T-helper 17 cell (primary cell): ENCODE results near the gene CSNK1D. TPM values are rescaled to one million over a fixed set of nuclear protein-coding genes. Genes with fewer than 3 reads are reported as not detected.

Experiments
- ATAC-seq: fragments of 150-1000 bp; cut with Tn5 transposase; 2 replicates; pipeline ENCODE4 v1.10.0; 2021; ENCODE audit warnings: mild to moderate bottlenecking, moderate library complexity
- DNase-seq, 3 donors: peaks; one replicate each; pipeline versions ENCODE4 v3.0.0 to v3.0.0-alpha.2; 2020 to 2021
- H3K9me3 ChIP-seq: one replicate; pipeline ENCODE4 v1.7.0; 2013; ENCODE audit warnings: low read length, mild to moderate bottlenecking; ENCODE audit not compliant: control insufficient read depth, poor library complexity, severe bottlenecking
- H3K27ac Mint-ChIP-seq: one replicate; pipeline ENCODE4 v1.8.0; 2022; ENCODE audit warnings: mild to moderate bottlenecking, moderate library complexity, mixed read lengths
- H3K27me3 Mint-ChIP-seq: one replicate; pipeline ENCODE4 v1.8.0; 2022; ENCODE audit warnings: mixed read lengths
- H3K36me3 Mint-ChIP-seq: one replicate; pipeline ENCODE4 v1.8.0; 2022; ENCODE audit warnings: low read depth, mixed read lengths
- H3K4me1 Mint-ChIP-seq: one replicate; pipeline ENCODE4 v1.8.0; 2022; ENCODE audit warnings: mild to moderate bottlenecking, mixed read lengths
- H3K4me3 Mint-ChIP-seq: one replicate; pipeline ENCODE4 v1.8.0; 2022; ENCODE audit warnings: mild to moderate bottlenecking, moderate library complexity, mixed read lengths
- total RNA-seq, 4 donors: library from RNA in 2 of 4; stranded (reverse) in 2 of 4; gene quantifications; one replicate each; pipeline ENCODE4 v1.2.3 and lab custom pipeline; 2022 to 2026

Gene CSNK1D
- total RNA-seq, 2 donors from 2014 or later: 218 to 273 TPM

DNA sequence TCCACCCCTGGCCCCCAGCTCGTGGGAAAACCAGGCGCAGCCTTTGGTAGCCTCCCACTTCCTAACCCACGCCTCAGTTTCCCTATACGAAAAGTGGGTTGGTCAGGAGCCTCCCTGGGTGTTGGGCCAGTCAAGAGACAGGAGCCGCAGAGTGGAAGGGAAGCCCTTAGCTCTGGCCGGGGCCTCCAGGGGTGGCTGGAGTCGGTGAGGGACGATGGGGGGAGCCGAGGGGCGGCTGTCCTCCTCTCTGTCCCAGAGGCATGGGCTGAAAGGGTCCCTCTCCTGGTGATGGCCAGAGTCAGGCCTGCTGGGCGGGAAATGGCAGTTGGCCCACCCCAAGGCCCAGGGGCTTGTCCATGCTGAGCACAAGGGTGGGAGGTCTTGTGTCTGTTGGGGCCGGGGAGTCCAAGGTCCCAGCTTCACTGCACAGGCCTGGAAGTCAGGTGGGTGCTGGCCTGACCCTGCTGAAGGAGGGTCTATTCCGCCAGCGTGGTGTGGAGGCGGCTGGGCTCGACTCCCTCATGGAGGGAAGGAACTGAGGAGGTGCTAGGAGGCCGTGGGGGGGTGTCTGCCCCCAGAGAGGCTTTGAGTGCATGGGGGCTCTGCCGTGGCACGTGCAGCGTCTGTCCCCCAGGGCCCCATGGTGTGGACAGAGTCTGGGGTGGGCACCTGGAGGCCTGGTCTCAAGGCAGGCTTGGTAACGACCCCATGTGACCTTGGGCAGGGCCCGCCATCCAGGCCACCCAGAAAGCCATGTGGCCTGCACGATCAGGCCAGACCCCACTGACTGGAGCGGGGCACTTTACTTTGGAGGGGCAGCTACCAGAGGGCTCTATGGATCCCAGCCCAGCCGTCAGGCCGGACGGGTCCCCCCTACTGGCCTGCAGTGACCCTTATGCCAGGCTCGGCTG lies 43.5 kb downstream of the CSNK1D start:
- no peaks in the 10 kb centered on the region for H3K9me3 ChIP-seq
- H3K36me3 Mint-ChIP-seq: no peaks in the 10 kb centered on the region
- DNase-seq (no peak), ATAC-seq (no peak)
- peaks cover 10% of the 10 kb centered on the region for H3K4me1 Mint-ChIP-seq
- no peak overlapping the region for H3K27ac Mint-ChIP-seq
- H3K27me3 Mint-ChIP-seq: no peaks in the 10 kb centered on the region
- H3K4me3 Mint-ChIP-seq: peak overlapping the region; percentile 86

DNA sequence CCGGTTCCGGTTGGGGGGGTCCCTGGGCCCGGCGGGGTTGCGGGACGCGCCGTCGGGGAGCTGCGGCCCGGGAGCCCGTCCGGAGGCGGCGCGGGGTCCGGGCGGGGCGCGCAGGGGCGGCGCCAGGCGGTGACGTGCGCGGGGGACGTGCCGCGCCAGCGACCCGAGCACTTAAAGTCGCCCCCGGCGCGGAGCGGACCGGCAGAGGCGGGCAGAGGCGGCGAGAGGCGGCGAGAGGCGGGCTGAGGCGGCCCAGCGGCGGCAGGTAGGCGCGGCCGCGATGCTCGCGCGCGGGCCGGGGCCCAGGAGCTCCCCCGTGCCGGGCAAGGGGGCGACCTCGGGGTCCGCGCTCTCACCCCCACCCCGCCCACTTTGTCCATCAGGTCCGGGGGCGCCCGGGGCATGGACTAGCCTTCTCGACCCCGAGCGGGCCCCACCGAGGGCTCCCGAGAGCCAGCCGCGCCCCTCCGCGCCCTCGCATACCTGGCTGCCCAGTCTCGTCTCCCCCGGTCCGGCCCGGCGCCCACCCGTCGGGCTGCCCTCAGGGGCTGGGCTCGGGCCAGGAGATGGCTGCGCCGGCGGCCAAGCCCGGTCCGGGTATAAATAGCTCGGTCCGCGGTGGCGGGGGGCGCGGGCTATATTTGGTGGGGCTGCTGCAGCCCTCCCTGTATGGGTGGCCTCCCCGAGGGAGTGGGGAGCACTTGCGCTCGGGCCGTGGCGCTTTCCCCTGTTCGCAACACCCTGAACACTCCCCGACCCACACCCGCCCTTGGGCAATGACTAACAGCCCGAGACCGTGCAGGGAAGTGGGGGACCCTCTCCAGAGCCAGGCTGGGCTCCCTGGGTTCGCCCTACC lies 44.4 kb downstream of the CSNK1D start, which contains the start of gene SLC16A3:
Gene SLC16A3, plus strand, starts transcription at position 201 of the 856 bp plus-strand sequence. CDS start 6,967 bp downstream, outside the sequence.
- peak; percentile 69 for ATAC-seq
- Mint-ChIP-seq H3K27me3 (no peaks in the 10 kb centered on the region), H3K36me3 (no peaks in the 10 kb centered on the region), H3K4me1 (peaks cover 10% of the 10 kb centered on the region), H3K27ac (peak within 1 kb of the TSS; percentile 88), H3K4me3 (peak within 1 kb of the TSS; percentile 86)
- H3K9me3 ChIP-seq: no peaks in the 10 kb centered on the region
- DNase-seq: peak; percentile 58 to 69 (median 66)

DNA sequence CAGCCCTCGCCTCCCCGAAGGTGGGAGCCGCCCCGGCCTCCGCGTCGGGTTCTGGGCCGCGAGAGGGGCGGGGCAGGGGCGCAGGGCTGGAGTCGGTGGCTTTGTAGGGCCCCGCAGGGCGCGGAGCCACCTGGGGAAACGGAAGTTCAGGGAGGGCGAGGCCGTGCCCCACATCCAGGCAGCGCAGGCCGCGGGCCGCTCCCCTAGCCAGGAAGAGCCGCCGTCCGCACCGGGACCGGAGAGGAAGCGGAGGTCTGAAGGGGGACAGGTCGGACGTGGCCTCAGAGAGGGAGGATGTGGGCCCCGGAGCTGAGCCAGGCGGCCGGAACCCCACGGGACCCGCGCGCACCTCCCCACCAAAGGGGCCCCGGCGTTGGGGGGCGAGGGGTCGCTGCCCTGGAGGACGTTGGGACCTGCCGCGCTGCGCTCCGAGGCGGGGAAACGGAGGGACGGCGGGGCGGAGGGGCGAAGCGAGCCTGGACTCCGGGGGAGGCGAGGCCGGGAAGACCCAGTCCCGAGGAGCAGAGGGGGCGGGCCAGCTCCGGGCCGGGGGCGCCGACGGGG lies 45.1 kb downstream of the CSNK1D start:
- Mint-ChIP-seq H3K27me3 (no peaks in the 10 kb centered on the region), H3K4me1 (peaks cover 10% of the 10 kb centered on the region), H3K4me3 (peak overlapping the region; percentile 84), H3K27ac (peak overlapping the region; percentile 88), H3K36me3 (no peaks in the 10 kb centered on the region)
- DNase-seq (peak; percentile 52 to 54 (median 53)), ATAC-seq (peak; percentile 69)
- H3K9me3 ChIP-seq: no peaks in the 10 kb centered on the region

DNA sequence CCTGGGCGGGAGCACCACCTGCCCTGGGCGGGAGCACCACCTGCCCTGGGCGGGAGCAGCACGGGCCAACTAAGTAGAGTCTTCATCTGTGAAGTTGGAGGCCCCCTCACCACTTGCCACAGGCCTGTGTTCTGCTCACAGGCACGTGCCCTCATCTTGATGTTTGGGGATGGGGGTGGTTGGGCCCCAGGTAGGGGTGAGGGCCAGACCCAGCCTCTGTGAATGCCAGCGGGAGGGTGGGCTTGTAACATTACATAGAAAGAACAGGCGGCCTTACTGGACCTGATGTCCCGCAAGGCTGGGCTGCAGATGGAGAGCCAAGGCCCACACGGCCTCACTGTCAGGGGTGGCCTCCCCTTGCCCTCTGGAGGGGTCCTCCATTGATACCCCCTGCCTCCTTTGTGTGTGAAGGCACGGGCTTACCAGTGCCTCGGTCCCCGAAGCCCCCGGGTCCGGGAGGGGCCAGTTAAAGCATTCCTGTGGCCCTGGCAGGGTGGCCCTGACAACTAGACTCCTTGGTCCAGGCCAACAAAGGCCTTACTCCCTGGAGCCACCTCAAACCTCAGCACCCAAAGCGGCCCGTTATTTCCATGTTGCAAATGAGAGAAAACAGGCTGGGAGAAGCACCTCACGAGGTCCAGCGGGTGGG lies 45.7 kb downstream of the CSNK1D start:
- peak overlapping the region; percentile 88 for H3K27ac Mint-ChIP-seq
- DNase-seq (no peak), ATAC-seq (peak; percentile 12)
- H3K9me3 ChIP-seq: no peaks in the 10 kb centered on the region
- peak overlapping the region; percentile 84 for H3K4me3 Mint-ChIP-seq
- peaks cover 10% of the 10 kb centered on the region for H3K4me1 Mint-ChIP-seq
- no peaks in the 10 kb centered on the region for H3K36me3 Mint-ChIP-seq
- no peaks in the 10 kb centered on the region for H3K27me3 Mint-ChIP-seq

DNA sequence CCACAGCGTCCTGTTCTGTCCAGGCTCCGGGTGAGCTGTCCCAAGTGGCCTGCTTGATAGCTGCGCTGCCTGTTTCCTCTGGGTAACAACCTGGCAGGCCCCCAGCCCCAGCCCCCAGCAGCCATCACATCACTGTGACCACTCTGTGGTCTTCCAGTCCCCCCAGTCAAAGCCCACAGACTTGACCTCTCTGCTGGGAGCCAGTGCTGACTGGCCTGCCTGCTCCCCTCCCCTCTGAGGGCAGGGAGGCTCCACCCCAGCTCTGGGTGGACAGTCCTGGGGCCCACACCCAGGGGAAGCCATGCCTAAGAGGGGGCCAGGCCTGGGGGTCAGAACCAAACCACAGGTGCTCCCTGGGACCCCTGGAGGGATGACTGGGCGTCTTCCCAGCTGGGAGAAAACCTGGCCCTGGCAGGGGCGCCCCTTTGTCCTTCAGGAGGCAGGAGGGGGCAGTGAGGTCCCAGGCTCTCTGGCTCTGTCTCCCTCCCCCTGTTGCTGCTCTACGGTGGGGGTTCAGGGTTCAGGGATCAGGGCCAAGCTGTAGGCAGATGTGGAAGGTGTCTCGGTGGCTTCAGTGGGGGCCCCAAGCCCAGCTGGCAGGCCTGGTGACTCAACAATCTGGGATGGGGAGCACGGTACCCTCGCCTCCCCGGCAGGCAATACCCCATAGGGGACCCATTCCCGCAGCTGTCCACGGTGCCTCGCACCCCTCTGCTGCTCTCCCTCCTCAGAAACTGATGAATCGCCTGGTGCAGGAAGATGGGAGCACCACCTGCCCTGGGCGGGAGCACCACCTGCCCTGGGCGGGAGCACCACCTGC lies 46.5 kb downstream of the CSNK1D start:
- DNase-seq: no peak
- no peaks in the 10 kb centered on the region for H3K27me3 Mint-ChIP-seq
- H3K4me1 Mint-ChIP-seq: peaks cover 10% of the 10 kb centered on the region
- peak overlapping the region; percentile 84 for H3K4me3 Mint-ChIP-seq
- no peaks in the 10 kb centered on the region for H3K9me3 ChIP-seq
- no peak for ATAC-seq
- H3K27ac Mint-ChIP-seq: peak overlapping the region; percentile 88
- no peaks in the 10 kb centered on the region for H3K36me3 Mint-ChIP-seq

DNA sequence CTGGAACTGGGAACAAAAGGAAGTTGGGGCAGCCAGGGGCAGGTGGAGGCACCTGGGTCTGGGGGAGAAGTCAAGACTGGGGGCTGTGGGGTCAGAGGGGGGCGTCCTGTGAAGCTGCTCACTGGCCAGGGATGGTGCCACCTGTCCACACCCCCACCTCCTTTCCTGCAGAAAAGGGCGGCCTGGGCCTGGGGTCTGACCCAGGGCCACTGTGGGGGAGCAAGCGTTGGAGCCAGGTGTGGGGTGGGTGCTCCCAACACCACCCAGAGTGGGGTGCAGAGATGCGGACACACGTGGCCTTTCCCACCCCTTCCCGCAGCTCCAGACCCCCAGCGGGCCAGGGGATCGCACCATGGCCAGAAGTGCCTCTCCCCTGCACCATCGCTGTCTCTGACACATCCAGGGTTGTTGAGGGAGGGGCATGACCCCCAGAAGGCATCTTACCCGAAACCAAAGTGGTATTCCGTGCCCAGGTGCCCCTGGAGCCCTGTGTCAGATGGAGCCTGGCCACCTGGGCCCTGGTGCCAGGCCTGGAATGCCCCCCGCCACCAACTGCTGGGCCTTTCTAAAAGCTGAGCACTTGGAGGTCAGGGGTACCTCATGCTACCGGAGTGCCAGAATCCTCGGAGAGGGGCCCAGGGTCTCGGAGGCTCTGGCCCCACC lies 47.2 kb downstream of the CSNK1D start:
- no peaks in the 10 kb centered on the region for H3K36me3 Mint-ChIP-seq
- no peaks in the 10 kb centered on the region for H3K27me3 Mint-ChIP-seq
- H3K4me3 Mint-ChIP-seq: no peak overlapping the region
- ATAC-seq (no peak), DNase-seq (no peak)
- peaks cover 13% of the 10 kb centered on the region for H3K4me1 Mint-ChIP-seq
- peak overlapping the region; percentile 88 for H3K27ac Mint-ChIP-seq
- H3K9me3 ChIP-seq: no peaks in the 10 kb centered on the region

DNA sequence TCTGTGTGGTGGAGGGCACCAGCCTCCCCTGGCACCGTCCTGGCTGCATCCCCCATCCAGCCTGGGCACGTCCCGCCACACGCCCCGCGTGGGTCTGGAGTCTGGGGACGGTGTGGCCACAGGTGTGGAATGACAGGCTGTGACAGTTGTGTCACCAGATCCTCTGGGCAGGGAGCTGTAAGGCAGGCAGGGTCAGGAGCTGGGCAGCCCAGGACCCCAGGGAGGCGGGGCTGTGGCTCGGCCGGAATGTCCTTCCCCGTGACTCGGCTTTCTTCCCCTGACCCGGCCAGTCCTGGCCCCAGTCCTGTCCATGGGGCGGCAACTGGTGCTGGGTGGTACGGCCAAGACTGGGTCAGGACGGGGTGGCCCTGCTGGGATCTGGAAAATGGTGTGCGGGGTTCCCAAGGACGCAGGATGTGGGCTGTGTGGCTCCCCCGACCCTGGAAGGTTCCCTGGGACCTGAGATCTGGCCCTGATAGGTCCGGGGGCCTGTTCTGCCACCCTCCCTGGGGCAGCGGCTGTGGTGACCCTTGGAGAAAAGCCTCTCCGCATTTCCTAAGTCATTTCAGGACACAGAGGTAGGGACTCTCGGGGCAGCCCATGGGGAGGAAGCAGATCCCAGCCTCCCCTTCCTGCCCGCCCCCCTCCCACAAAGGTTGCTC lies 48.0 kb downstream of the CSNK1D start:
- no peaks in the 10 kb centered on the region for H3K9me3 ChIP-seq
- Mint-ChIP-seq H3K36me3 (no peaks in the 10 kb centered on the region), H3K4me1 (peaks cover 14% of the 10 kb centered on the region), H3K27me3 (no peaks in the 10 kb centered on the region), H3K4me3 (peak overlapping the region; percentile 28), H3K27ac (peak overlapping the region; percentile 88)
- DNase-seq (no peak), ATAC-seq (no peak)

DNA sequence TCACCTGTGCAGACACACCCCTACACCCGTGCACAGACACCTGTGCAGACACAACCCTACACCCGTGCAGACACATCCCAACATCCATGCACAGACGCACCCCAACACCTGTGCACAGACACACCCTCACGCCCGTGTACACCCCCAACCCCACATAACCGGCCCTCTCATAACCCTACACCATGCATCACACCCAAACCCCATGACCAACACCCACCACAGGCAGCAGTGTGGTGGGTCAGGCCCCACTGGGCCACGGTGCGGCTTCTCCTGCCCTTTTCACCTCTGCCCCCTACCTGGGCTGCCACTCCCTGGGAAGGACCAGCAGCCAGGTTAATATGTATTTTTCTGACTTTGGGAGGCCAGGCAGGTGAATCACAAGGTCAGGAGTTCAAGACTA lies 48.8 kb downstream of the CSNK1D start:
- peaks cover 10% of the 10 kb centered on the region for H3K4me1 Mint-ChIP-seq
- H3K9me3 ChIP-seq: no peaks in the 10 kb centered on the region
- no peak overlapping the region for H3K27ac Mint-ChIP-seq
- DNase-seq (no peak), ATAC-seq (no peak)
- no peak overlapping the region for H3K4me3 Mint-ChIP-seq
- no peaks in the 10 kb centered on the region for H3K27me3 Mint-ChIP-seq
- H3K36me3 Mint-ChIP-seq: no peaks in the 10 kb centered on the region

DNA sequence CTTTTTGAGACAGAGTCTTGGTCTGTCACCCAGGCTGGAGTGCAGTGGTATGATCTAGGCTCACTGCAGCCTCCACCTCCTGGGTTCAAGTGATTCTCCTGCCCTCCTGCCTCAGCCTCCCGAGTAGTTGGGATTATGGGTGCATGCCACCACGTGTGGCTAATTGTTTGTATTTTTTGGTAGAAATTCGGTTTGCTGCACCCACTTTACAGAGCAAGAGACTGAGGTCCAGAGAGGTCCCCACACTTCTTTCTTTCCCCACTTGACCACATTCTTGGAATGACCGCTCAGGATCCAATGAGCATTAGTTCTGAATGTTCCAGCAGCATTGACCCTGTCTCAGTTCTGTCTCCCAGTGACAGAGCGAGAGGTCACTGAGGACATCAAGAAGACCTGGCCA lies 50.0 kb downstream of the CSNK1D start:
- peak overlapping the region; percentile 41 for H3K4me3 Mint-ChIP-seq
- no peak overlapping the region for H3K27ac Mint-ChIP-seq
- no peaks in the 10 kb centered on the region for H3K27me3 Mint-ChIP-seq
- H3K9me3 ChIP-seq: no peaks in the 10 kb centered on the region
- H3K4me1 Mint-ChIP-seq: peaks cover 10% of the 10 kb centered on the region
- H3K36me3 Mint-ChIP-seq: no peaks in the 10 kb centered on the region
- DNase-seq: no peak
- ATAC-seq: no peak

DNA sequence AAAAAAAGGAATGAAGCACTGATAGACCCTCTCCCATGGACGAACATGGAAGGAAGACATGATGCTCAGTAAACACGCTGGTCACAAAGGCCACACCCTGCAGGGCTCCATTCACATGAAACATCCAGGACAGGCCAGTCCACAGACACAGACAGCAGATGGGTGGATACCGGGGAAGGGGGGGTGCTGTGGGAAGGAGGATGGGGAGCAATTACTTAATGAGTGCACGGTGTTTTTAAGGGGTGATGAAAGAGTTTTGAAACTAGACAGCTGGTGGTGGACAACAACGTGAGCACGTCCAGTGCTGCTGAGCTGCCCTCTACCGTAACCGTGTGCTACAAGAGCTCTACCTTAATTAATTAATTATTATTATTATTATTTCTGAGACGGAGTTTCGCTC lies 50.7 kb downstream of the CSNK1D start:
- Mint-ChIP-seq H3K27me3 (no peaks in the 10 kb centered on the region), H3K36me3 (no peaks in the 10 kb centered on the region), H3K27ac (no peak overlapping the region), H3K4me3 (no peak overlapping the region), H3K4me1 (peaks cover 7% of the 10 kb centered on the region)
- no peak for DNase-seq
- no peak for ATAC-seq
- no peaks in the 10 kb centered on the region for H3K9me3 ChIP-seq

DNA sequence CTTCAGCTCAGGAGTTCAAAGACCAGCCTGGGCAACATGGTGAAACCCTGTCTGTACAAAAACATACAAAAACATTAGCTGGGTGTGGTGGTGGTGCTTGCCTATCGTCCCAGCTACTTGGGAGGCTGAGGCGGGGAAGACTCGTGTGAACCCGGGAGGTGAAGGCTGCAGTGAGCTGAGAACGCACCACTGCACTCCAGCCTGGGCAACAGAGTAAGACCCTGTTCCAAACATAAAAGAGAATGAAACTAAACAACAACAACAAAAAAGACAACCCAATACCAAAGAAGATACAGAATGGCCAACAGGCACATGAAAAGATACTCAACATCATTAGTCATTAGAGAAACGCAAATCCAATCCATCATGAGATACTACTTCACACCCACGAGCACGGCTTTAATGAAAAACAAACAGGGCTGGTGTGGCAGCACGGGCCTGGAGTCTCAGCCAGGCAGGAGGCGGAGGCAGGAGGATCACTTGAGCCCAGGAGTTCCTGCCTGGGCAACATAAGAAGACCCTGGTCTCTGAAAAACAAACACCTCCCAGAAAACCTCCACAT lies 52.1 kb downstream of the CSNK1D start:
- H3K27ac Mint-ChIP-seq: no peak overlapping the region
- no peak overlapping the region for H3K4me3 Mint-ChIP-seq
- H3K36me3 Mint-ChIP-seq: no peaks in the 10 kb centered on the region
- H3K9me3 ChIP-seq: no peaks in the 10 kb centered on the region
- ATAC-seq (no peak), DNase-seq (no peak)
- no peaks in the 10 kb centered on the region for H3K27me3 Mint-ChIP-seq
- H3K4me1 Mint-ChIP-seq: peaks cover 8% of the 10 kb centered on the region
